Endothelial cell of umbilical vein (primary cell): ENCODE measurements around the gene ZBTB17. TPM values are rescaled to one million over a fixed set of nuclear protein-coding genes. Genes with fewer than 3 reads are reported as not detected.

Experiments
- BruUV-seq: library from RNA; stranded (reverse); fragments of 400-500 nt; replicated peaks from 2 replicates; lab custom pipeline; 2021; lab: Mats Ljungman, UMichigan
- CTCF ChIA-PET: fragments of 300-600, 350-600 bp; sonication (Branson Sonifier 250); formaldehyde crosslinking; loops from one replicate; lab custom pipeline; 2021; ENCODE audit warnings: antibody characterized with exemption, inconsistent platforms; lab: Charles Lee
- POLR2A ChIA-PET: fragments of 300-600, 350-600 bp; sonication (Branson Sonifier 250); formaldehyde crosslinking; loops from one replicate; lab custom pipeline; 2021; ENCODE audit warnings: antibody characterized with exemption, inconsistent platforms; lab: Charles Lee
- DNase-seq: peaks from one replicate; pipeline ENCODE4 v3.0.0-alpha.2; 2011; ENCODE audit warnings: low read depth, low spot score
- FAIRE-seq: peaks from 2 replicates; lab custom pipeline; 2011; peaks lifted over from hg19 to GRCh38; lab: Jason Lieb, UNC
- H2AFZ ChIP-seq: 2 replicates; pipeline ENCODE4 v1.6.0; 2012; ENCODE audit warnings: low read depth, low read length, control low read depth, inconsistent platforms
- H3K27ac ChIP-seq: 2 replicates; pipeline ENCODE4 v1.5.1; 2011; ENCODE audit warnings: low read depth, mild to moderate bottlenecking, control low read depth, low read length, moderate library complexity; ENCODE audit not compliant: insufficient read depth
- H3K27me3 ChIP-seq, 2 experiments: 2 replicates each; pipeline versions ENCODE4 v1.6.0 to v1.6.1; 2011; ENCODE audit warnings: low read length in 2 of 2, mixed read lengths in 1 of 2; ENCODE audit not compliant: control insufficient read depth in 2 of 2, insufficient read depth in 2 of 2
- H3K36me3 ChIP-seq, 2 experiments: 2 replicates in 1 of 2; 3 replicates in 1 of 2; pipeline ENCODE4 v1.5.1; 2011; ENCODE audit warnings: low read length in 2 of 2, mild to moderate bottlenecking in 1 of 2, moderate library complexity in 1 of 2; ENCODE audit not compliant: control insufficient read depth in 2 of 2, insufficient read depth in 2 of 2; ENCODE audit errors: extremely low read depth in 1 of 2
- H3K4me1 ChIP-seq: 3 replicates; pipeline ENCODE4 v1.5.1; 2011; ENCODE audit warnings: mild to moderate bottlenecking, low read length; ENCODE audit not compliant: control insufficient read depth, insufficient read depth; ENCODE audit errors: extremely low read depth
- H3K4me2 ChIP-seq: 2 replicates; pipeline ENCODE4 v1.6.1; 2011; ENCODE audit warnings: low read length, control low read depth, mixed read lengths; ENCODE audit not compliant: insufficient read depth
- H3K4me3 ChIP-seq, 3 experiments: fragments of 200-600 bp in 1 of 3; sonication (generic), shearing (Covaris generic) in 1 of 3; replicated peaks in 1 of 3; 2 replicates each; pipeline ENCODE4 v1.5.1; 2011 to 2016; ENCODE audit warnings: control low read depth in 3 of 3, low read length in 3 of 3, mild to moderate bottlenecking in 2 of 3, inconsistent platforms in 1 of 3, low read depth in 1 of 3, moderate library complexity in 1 of 3; ENCODE audit not compliant: insufficient read depth in 1 of 3
- H3K79me2 ChIP-seq: 2 replicates; pipeline ENCODE4 v1.6.0; 2012; ENCODE audit warnings: low read length, inconsistent platforms; ENCODE audit not compliant: control insufficient read depth, insufficient read depth
- H3K9ac ChIP-seq: replicated peaks from 2 replicates; pipeline ENCODE3; 2011; ENCODE audit warnings: low read length, control low read depth; ENCODE audit not compliant: insufficient read depth; ENCODE audit errors: extremely low read depth
- H3K9me1 ChIP-seq: replicated peaks from 3 replicates; pipeline ENCODE4 v1.6.0; 2011; ENCODE audit warnings: mild to moderate bottlenecking, low read length; ENCODE audit not compliant: control insufficient read depth, insufficient read depth; ENCODE audit errors: extremely low read depth
- H3K9me3 ChIP-seq: replicated peaks from 2 replicates; pipeline ENCODE4 v1.5.1; 2012; ENCODE audit warnings: low read length, inconsistent platforms; ENCODE audit not compliant: control insufficient read depth, insufficient read depth
- H4K20me1 ChIP-seq: replicated peaks from 2 replicates; pipeline ENCODE3; 2011; ENCODE audit warnings: mild to moderate bottlenecking, low read length; ENCODE audit not compliant: control insufficient read depth, insufficient read depth; ENCODE audit errors: extremely low read depth
- EZH2 ChIP-seq: IDR thresholded peaks from 2 replicates; pipeline ENCODE4 v1.6.1; 2012; ENCODE audit warnings: borderline replicate concordance, low read depth, mild to moderate bottlenecking, moderate library complexity, low read length, inconsistent platforms; ENCODE audit not compliant: severe bottlenecking
- MAX ChIP-seq: IDR thresholded peaks from 2 replicates; pipeline ENCODE4 v1.6.1; 2011; ENCODE audit not compliant: insufficient read depth, insufficient read length
- POLR2A ChIP-seq: IDR thresholded peaks from 2 replicates; pipeline ENCODE4 v1.6.1; 2012; ENCODE audit warnings: low read depth, mild to moderate bottlenecking, control low read depth, low read length
- dilution Hi-C: fragments of 300-500 bp; cut with MboI; formaldehyde crosslinking; loops from one replicate; pipeline ENCODE4 v1.15.0; 2019; ENCODE audit warnings: low sequenced_read_pairs; ENCODE audit not compliant: extremely low pct_ligation_motif_present
- intact Hi-C: fragments of 100-400 bp; cut with micrococcal nuclease; formaldehyde crosslinking; loops from one replicate; pipeline ENCODE4 v1.10.0; 2022
- polyA plus RNA-seq, 4 experiments: library from polyadenylated mRNA; depleted of rRNA in 3 of 4; stranded (reverse) in 3 of 4; unstranded in 1 of 4; fragments of >200 nt; gene quantifications; 2 replicates each; pipeline versions ENCODE4 v1.2.1 to v1.2.3, GENCODE V29; 2011 to 2012; ENCODE audit warnings: missing spikeins in 1 of 4
- total RNA-seq: library from RNA; stranded (reverse); gene quantifications from 2 replicates; pipeline ENCODE4 v1.2.3, GENCODE V29; 2021
- TF ChIP-seq, protein P1 (sequence below), 2 donors: IDR thresholded peaks; 1 replicate in 1 of 2; 2 replicates in 1 of 2; pipeline ENCODE4 v1.5.1; 2011; ENCODE audit warnings: low read length in 2 of 2, mild to moderate bottlenecking in 2 of 2, moderate library complexity in 2 of 2, control low read depth in 1 of 2, inconsistent platforms in 1 of 2, low read depth in 1 of 2; ENCODE audit not compliant: insufficient read depth in 1 of 2; ENCODE audit errors: extremely low read depth in 1 of 2

Gene ZBTB17
- total and polyA plus RNA-seq, 2 donors (not counting 3 experiments of a cell fraction or from before 2014, with no cell fraction given), result 43.9 to 72.7 TPM

DNA sequence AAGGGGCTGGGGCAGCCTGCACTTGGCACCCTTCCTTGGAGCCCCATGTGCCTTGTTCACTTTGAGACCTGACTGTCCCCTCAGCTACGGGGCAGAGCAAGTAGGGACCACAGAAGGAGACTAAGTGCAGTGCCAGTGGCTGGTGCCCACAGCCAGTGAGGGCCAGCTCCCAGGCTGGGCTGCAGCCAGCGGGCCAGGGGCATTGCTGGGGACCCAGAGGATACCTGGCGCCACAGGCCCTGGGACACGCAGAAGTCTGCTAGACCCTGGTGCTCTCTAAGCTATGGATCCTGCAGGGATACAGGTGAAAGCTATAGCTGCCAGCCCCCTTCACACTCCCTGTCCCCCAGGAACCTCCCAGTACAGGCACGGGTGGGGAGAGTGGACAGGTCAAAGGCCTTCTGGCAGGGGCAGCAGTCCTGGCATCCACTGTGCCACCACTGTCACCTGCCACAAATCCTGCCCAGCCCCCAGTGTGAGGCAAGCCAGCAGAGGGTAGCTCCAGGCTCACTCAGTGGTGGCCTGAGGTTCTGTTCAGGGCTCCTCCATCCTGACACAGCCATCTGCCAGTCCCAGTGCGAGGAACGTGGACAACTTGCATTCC, 47.3 kb upstream of the ZBTB17 start:
- POLR2A ChIA-PET, result no interaction called here
- no peaks in the 10 kb centered on the region for H3K27me3 ChIP-seq
- intact Hi-C loops, result no loop called here

More for the DNA sequence above, 47.3 kb upstream of the ZBTB17 start:
- BruUV-seq, result no TSS peak
- CTCF ChIA-PET, result interaction anchor here (1.2 kb wide), 1 partner anchor 9 kb away, joined by 3 read pairs; no protein-coding TSS in a partner anchor
- Histone ChIP-seq H2AFZ (no peak overlapping the region), H3K4me1 (no peaks in the 10 kb centered on the region), H3K4me3 (no peak overlapping the region), H3K9me3 (no peaks in the 10 kb centered on the region), H3K36me3 (no peaks in the 10 kb centered on the region), H4K20me1 (no peaks in the 10 kb centered on the region), H3K27ac (no peak overlapping the region), H3K4me2 (no peak overlapping the region), H3K9me1 (no peaks in the 10 kb centered on the region), H3K9ac (no peak overlapping the region), H3K79me2 (no peaks in the 10 kb centered on the region)
- no peak for FAIRE-seq
- no peak for TF ChIP-seq MAX
- TF ChIP-seq, protein P1, sequence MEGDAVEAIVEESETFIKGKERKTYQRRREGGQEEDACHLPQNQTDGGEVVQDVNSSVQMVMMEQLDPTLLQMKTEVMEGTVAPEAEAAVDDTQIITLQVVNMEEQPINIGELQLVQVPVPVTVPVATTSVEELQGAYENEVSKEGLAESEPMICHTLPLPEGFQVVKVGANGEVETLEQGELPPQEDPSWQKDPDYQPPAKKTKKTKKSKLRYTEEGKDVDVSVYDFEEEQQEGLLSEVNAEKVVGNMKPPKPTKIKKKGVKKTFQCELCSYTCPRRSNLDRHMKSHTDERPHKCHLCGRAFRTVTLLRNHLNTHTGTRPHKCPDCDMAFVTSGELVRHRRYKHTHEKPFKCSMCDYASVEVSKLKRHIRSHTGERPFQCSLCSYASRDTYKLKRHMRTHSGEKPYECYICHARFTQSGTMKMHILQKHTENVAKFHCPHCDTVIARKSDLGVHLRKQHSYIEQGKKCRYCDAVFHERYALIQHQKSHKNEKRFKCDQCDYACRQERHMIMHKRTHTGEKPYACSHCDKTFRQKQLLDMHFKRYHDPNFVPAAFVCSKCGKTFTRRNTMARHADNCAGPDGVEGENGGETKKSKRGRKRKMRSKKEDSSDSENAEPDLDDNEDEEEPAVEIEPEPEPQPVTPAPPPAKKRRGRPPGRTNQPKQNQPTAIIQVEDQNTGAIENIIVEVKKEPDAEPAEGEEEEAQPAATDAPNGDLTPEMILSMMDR (IDR thresholded peaks at IDR 0.05; ENCODE audit: extremely low read depth in 1 of 2, insufficient read depth in 1 of 2, low read depth in 1 of 2, low read length in 2 of 2), result no peak
- no peak for TF ChIP-seq EZH2
- TF ChIP-seq POLR2A, result no peak
- no peak for DNase-seq
- dilution Hi-C loops, result no loop called here
